ENCODE results near the gene C17orf113. TPM values are rescaled to one million over a fixed set of nuclear protein-coding genes. Genes with fewer than 3 reads are reported as not detected.

The C17orf113 gene
- total RNA-seq = under 1 TPM; 0.04 to 0.08 TPM

- POLR2A ChIA-PET = no interaction called here
- CTCF ChIA-PET = interaction anchor here (1.0 to 1.2 kb wide), 3 partner anchors 24 to 51 kb away, joined by 3 to 5 read pairs (median 4); partner anchors contain the start of gene NKIRAS2
These were observed at the start of gene C17orf113 for GRCh38 chr17:42050393-42051012. C17orf113 (minus strand) TSS chr17:42050601; CDS start chr17:42043376, 7,225 bp downstream.

DNA sequence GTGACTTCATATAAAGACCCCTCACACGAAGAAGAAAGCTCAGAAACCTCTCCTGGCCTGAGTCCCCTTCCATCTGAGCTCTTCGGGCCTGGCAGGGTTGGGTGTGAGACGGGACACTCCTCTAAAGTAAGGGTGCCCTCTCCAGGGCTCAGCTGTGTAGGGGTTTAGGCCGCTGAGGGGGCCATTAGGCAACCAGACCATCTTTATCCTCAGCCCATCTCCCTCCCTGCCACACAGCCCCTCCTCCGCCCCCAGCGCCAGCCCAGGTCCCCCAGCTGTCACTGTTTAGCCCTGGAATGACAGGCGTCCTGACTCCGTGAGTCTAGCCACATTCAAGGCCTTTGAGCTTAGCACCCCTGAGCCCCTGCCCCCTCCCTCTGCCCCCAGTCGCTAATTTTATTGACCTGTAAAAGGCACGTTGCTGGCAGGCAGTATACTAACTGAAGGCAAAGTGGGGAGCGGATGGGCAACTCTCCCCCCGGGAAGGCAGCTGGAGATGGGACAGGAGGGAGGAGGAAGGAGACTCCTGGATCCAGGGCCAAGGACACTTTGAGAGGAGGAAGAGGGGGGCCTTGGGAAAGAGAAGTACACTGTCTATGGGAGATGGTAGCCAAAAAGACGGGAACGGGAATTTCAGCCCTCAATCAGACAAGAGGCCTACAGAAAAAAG is 48.5 kb upstream of the C17orf113 start:
- ChIA-PET POLR2A (interaction anchor here (0.9 kb wide), 1 partner anchor 13 kb away, joined by 3 read pairs; no protein-coding TSS in a partner anchor), CTCF (interaction anchor here (0.9 kb wide), 2 partner anchors 33 to 79 kb away, joined by 4 to 5 read pairs; partner anchors contain the start of gene NKIRAS2)

GRCh38 chr17:42097691-42098631 is 47.6 kb upstream of the C17orf113 start, which contains the start of gene ZNF385C:
ZNF385C (minus strand) TSS chr17:42098473; CDS start chr17:42063056, 35,417 bp downstream.
- CTCF ChIA-PET = interaction anchor here (0.9 to 2.4 kb wide), 4 partner anchors 8 to 78 kb away, joined by 4 to 8 read pairs (median 5); partner anchors contain the start of gene NKIRAS2
- POLR2A ChIA-PET = interaction anchor here (0.9 kb wide), 1 partner anchor 14 kb away, joined by 3 read pairs; no protein-coding TSS in a partner anchor

DNA sequence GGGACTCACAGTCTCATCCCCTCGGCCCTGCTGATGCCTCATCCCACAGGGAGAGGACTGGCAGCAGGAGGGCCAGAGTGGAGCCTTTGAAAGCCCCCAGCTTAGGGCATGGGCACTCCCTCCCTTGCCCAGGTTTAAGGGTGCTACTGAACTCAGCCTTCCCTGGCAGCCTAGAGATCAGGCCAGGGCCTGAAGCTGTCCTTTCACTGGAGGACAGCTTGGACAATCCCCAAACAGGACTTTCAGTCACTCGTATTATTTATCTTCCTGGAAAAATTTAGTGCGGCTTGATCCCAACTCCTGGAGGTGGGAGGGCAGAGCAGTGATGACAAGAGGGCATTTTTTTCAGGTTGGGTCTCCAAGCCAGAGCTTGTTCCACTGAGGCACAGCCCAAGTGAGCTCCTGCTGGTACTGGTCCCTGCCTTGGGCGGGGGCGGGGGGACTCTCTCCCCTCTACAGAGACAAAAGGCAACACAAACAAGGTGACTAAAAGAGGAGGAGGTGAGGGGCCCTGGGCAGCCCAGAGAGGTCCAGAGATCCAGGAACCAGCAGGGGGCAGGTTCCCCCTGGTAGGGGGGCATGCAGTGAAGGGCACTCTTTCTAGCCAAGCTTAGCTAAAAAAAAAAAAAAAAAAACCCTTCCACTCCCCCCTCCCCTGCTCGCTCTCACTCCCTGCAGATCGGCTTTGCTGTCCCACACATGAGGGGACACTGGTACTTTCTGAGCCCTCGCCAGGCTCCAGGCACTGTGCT is 46.1 kb upstream of the C17orf113 start:
- POLR2A ChIA-PET = interaction anchor here (0.6 kb wide), 1 partner anchor 17 kb away, joined by 5 read pairs; no protein-coding TSS in a partner anchor

GRCh38 chr17:42094375-42095069 is 44.1 kb upstream of the C17orf113 start:
- CTCF ChIA-PET = no interaction called here

More for the DNA sequence above, 46.1 kb upstream of the C17orf113 start:
- CTCF ChIA-PET = interaction anchor here (0.6 to 2.4 kb wide), 7 partner anchors 9 to 93 kb away, joined by 3 to 8 read pairs (median 3); no protein-coding TSS in a partner anchor

DNA sequence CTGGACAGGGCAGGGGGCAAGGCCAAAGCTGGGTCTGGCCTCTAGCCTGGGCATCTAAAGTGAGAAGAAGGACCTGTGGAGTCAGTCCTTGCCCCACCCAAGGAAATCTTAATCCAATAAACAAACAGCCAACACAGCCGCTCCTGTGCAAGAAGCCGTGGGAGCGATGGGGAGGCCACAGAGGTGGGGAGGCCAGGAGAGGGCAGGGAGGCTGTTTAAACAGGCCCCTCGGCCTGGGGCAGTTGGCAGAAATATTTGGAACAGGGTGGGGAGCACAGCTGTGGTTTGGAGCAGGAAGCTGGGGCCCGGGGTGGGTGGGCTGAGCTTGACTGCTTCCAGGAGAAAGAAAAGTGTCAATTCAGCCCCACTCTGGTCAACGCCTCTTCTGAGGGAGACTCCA is 42.5 kb upstream of the C17orf113 start:
- CTCF ChIA-PET = interaction anchor here (1.5 kb wide), 1 partner anchor 73 kb away, joined by 4 read pairs; the partner anchor contains the start of gene NKIRAS2

More at GRCh38 chr17:42094375-42095069, 44.1 kb upstream of the C17orf113 start:
- POLR2A ChIA-PET = no interaction called here

GRCh38 chr17:42090964-42091790 is 40.8 kb upstream of the C17orf113 start:
- POLR2A ChIA-PET = no interaction called here
- CTCF ChIA-PET = interaction anchor here (1.1 to 1.5 kb wide), 3 partner anchors 10 to 128 kb away, joined by 3 read pairs; no protein-coding TSS in a partner anchor

More for the DNA sequence above, 42.5 kb upstream of the C17orf113 start:
- POLR2A ChIA-PET = no interaction called here

- POLR2A ChIA-PET = no interaction called here
- CTCF ChIA-PET = interaction anchor here (0.6 kb wide), 1 partner anchor 134 kb away, joined by 3 read pairs; no protein-coding TSS in a partner anchor
These were observed 38.3 kb upstream of the C17orf113 start for GRCh38 chr17:42088736-42089135.

GRCh38 chr17:42087736-42088705 is 37.6 kb upstream of the C17orf113 start:
- CTCF ChIA-PET = interaction anchor here (1.1 kb wide), 1 partner anchor 68 kb away, joined by 3 read pairs; the partner anchor contains the start of gene NKIRAS2
- POLR2A ChIA-PET = no interaction called here

GRCh38 chr17:42087042-42087701 is 36.8 kb upstream of the C17orf113 start:
- ChIA-PET POLR2A (no interaction called here), CTCF (interaction anchor here (1.1 kb wide), 1 partner anchor 67 kb away, joined by 3 read pairs; the partner anchor contains the start of gene NKIRAS2)

DNA sequence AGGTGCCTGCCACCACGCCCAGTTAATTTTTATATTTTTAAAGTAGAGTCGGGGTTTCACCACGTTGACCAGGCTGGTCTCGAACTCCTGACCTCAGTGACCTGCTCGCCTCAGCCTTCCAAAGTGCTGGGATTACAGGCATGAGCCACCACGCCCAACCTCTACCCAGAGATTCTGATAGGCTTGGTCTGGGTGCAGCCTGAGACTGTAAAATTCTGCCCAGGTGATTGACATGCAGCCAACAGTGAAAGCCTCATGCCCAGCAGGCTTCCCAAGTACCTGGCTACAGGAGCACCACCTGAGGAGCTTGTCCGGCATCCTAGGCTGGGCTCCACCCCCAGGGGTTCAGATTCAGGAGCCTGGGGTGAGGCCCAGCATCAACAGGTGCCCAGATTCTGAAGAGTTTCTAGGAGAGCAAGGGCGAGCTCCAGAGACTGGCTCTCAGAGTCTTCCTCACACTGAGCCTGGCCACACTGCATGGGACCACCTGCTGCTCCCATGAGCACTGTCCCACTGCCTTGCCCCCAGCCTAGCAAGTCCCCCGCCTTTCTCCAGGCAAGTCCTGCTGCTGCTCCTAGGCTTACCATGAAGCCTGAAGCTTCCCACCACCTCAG is 31.2 kb upstream of the C17orf113 start:
- CTCF ChIA-PET = interaction anchor here (1.3 kb wide), 1 partner anchor 13 kb away, joined by 4 read pairs; no protein-coding TSS in a partner anchor
- POLR2A ChIA-PET = no interaction called here

GRCh38 chr17:42079541-42079940 is 29.1 kb upstream of the C17orf113 start:
- ChIA-PET POLR2A (interaction anchor here (0.6 kb wide), 1 partner anchor 21 kb away, joined by 4 read pairs; no protein-coding TSS in a partner anchor), CTCF (interaction anchor here (1.0 kb wide), 2 partner anchors 12 to 38 kb away, joined by 4 to 5 read pairs; no protein-coding TSS in a partner anchor)

DNA sequence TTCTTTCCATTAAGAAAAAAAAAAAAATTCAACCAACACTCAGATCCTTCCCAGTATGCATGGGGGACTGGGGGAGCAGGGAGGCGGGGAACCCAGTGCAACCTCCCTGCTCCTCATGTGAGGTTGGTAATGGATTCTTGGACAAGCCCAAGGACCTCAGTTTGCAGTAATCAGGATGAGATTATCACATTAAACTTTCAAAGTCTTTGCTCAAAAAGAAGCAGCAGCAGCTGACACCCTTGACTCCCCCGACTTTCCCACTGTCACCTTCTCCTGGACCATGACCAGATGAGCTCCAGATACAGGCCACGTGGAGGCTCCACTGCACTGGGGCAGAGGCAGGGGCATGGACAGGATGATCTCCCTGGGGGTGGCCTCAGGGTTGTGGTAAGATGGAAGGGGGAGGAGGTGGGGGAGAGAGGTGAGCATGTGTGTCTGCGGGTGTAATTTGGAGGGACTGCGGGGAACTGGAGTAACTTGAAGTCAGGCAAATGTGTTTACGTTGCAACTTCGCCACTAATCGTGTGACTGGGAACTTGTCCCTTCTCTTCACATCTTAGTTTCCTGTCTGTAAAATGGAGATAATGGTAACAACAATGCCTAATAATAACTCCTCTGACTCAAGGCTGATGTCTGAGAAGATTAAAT is 28.1 kb upstream of the C17orf113 start:
- POLR2A ChIA-PET = no interaction called here
- CTCF ChIA-PET = interaction anchor here (0.6 to 0.7 kb wide), 2 partner anchors 258 to 400 kb away, joined by 3 read pairs; no protein-coding TSS in a partner anchor

DNA sequence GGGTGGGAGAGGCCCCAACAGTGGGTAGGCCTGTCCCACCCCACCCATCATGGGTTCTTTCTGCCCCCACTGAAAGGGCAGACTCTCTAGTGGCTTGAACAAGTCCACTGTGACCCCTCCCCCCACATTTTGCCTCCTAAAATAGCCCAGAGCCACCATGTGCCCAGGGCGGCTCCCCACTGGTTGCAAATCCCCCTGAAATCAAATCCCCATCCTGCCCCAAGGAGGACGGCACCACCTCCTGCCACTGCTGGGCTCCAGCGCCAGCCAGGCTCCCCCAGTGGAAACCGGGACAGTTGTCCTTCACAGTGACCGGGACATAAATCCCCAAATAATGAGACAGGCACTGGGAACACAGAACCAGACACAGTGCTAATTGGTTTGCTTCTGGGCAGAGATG is 27.4 kb upstream of the C17orf113 start:
- ChIA-PET POLR2A (no interaction called here), CTCF (no interaction called here)

All from activated CD8-positive, alpha-beta memory T cell treated with anti-CD3 and anti-CD28 coated beads for 36 hours (primary cell).